OCI-LY3 (cell line): ENCODE results near the gene ADGRG6.

Source experiments
- H2AFZ ChIP-seq: fragments of 200-600, 300-600 bp; shearing (Covaris generic); 2 replicates; pipeline ENCODE4 v1.6.0; 2014; ENCODE audit warnings: antibody characterized with exemption, low read depth, low read length
- H3K27ac ChIP-seq: fragments of 200-600, 300-600 bp; sonication (generic); 2 replicates; pipeline ENCODE4 v1.5.1; 2014; ENCODE audit warnings: mild to moderate bottlenecking, low read length, moderate library complexity, mixed read lengths
- H3K27me3 ChIP-seq: fragments of 200-600, 300-600 bp; sonication (generic); 2 replicates; pipeline ENCODE4 v1.6.1; 2014; ENCODE audit warnings: low read depth, low read length, mixed read lengths
- H3K36me3 ChIP-seq: fragments of 200-600, 300-600 bp; sonication (generic); replicated peaks from 2 replicates; pipeline ENCODE3; 2014; ENCODE audit warnings: low read depth, low read length, mixed read lengths
- H3K4me1 ChIP-seq: fragments of 300-600, 200-600 bp; sonication (generic); 2 replicates; pipeline ENCODE4 v1.6.1; 2014; ENCODE audit warnings: low read length, mixed read lengths
- H3K4me2 ChIP-seq: fragments of 200-600, 300-600 bp; sonication (generic); 2 replicates; pipeline ENCODE4 v1.6.1; 2014; ENCODE audit warnings: low read length, mixed read lengths
- H3K4me3 ChIP-seq: fragments of 300-600, 200-600 bp; sonication (generic); 2 replicates; pipeline ENCODE4 v1.5.1; 2014; ENCODE audit warnings: antibody characterized with exemption, mild to moderate bottlenecking, low read length, moderate library complexity
- H3K79me2 ChIP-seq: fragments of 300-600, 200-600 bp; shearing (Covaris generic); 2 replicates; pipeline ENCODE4 v1.6.1; 2014; ENCODE audit warnings: mild to moderate bottlenecking, low read length, mixed read lengths
- H3K9ac ChIP-seq: fragments of 300-600, 200-600 bp; shearing (Covaris generic); 2 replicates; pipeline ENCODE4 v1.6.0; 2014; ENCODE audit warnings: mild to moderate bottlenecking, low read length, moderate library complexity
- H3K9me3 ChIP-seq: fragments of 200-600, 300-600 bp; shearing (Covaris generic); 2 replicates; pipeline ENCODE4 v1.6.1; 2014; ENCODE audit warnings: low read length, mixed read lengths; ENCODE audit not compliant: insufficient read depth
- H4K20me1 ChIP-seq: fragments of 200-600, 300-600 bp; sonication (generic); 2 replicates; pipeline ENCODE4 v1.6.1; 2016; ENCODE audit warnings: low read length, mixed read lengths; ENCODE audit not compliant: insufficient read depth
- EZH2phosphoT487 ChIP-seq: fragments of 200-600 bp; shearing (Covaris generic); IDR thresholded peaks from 2 replicates; pipeline ENCODE4 v1.6.1; 2018; ENCODE audit warnings: antibody characterized with exemption, mixed run types, low read depth
- TF ChIP-seq, protein P1 (sequence below): fragments of 200-600, 300-600 bp; sonication (generic); IDR thresholded peaks from 2 replicates; pipeline ENCODE4 v1.5.1; 2014; ENCODE audit warnings: antibody characterized with exemption, low read length, low read depth

The ADGRG6 gene

DNA sequence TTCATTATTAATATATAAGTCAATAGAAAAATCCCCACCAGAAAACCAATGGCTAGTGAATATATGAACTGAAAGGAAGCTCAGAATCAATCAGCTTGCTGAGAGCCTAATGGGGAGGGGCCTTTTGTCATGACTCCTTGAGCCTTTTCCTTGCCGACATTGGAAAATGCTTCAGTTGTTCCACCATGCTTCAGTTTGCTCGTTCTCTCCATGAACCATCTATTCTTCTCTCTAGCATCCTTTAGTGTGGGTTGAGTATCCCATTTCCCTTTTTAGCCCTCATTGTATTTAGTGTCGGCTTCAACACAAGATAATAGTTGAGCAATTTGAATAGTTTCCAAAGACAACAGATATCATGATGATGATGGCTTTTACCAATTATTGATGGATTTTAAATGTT is 139.9 kb downstream of the ADGRG6 start:
- Histone ChIP-seq H3K79me2 (no peaks in the 10 kb centered on the region), H3K9ac (no peak overlapping the region), H3K27ac (no peak overlapping the region), H3K4me1 (no peaks in the 10 kb centered on the region), H3K4me3 (no peak overlapping the region), H3K36me3 (no peaks in the 10 kb centered on the region), H3K9me3 (no peaks in the 10 kb centered on the region), H4K20me1 (no peaks in the 10 kb centered on the region), H2AFZ (no peak overlapping the region), H3K4me2 (no peak overlapping the region), H3K27me3 (no peaks in the 10 kb centered on the region)
- TF ChIP-seq, protein P1, sequence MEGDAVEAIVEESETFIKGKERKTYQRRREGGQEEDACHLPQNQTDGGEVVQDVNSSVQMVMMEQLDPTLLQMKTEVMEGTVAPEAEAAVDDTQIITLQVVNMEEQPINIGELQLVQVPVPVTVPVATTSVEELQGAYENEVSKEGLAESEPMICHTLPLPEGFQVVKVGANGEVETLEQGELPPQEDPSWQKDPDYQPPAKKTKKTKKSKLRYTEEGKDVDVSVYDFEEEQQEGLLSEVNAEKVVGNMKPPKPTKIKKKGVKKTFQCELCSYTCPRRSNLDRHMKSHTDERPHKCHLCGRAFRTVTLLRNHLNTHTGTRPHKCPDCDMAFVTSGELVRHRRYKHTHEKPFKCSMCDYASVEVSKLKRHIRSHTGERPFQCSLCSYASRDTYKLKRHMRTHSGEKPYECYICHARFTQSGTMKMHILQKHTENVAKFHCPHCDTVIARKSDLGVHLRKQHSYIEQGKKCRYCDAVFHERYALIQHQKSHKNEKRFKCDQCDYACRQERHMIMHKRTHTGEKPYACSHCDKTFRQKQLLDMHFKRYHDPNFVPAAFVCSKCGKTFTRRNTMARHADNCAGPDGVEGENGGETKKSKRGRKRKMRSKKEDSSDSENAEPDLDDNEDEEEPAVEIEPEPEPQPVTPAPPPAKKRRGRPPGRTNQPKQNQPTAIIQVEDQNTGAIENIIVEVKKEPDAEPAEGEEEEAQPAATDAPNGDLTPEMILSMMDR = no peak
- TF ChIP-seq EZH2phosphoT487 = no peak

DNA sequence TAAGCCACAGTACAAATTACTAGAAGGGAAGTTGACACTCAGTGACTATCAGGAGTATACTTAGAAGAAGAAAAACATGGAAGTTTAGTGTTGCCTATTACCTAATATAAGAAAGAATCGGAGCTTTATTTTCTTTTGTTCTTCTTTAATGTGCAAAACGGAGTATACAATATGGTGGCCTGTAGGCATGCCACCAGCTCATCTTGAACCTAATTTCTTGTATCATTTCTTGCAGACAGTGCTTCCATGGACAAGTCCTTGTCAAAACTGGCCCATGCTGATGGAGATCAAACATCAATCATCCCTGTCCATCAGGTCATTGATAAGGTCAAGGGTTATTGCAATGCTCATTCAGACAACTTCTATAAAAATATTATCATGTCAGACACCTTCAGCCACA is 141.3 kb downstream of the ADGRG6 start:
- Histone ChIP-seq H3K27ac (no peak overlapping the region), H2AFZ (no peak overlapping the region), H3K4me1 (no peaks in the 10 kb centered on the region), H3K79me2 (no peaks in the 10 kb centered on the region), H3K9ac (no peak overlapping the region), H3K4me2 (no peak overlapping the region), H4K20me1 (no peaks in the 10 kb centered on the region), H3K9me3 (no peaks in the 10 kb centered on the region), H3K36me3 (no peaks in the 10 kb centered on the region), H3K27me3 (no peaks in the 10 kb centered on the region), H3K4me3 (no peak overlapping the region)
- TF ChIP-seq EZH2phosphoT487 = no peak
- TF ChIP-seq, protein P1 = no peak

DNA sequence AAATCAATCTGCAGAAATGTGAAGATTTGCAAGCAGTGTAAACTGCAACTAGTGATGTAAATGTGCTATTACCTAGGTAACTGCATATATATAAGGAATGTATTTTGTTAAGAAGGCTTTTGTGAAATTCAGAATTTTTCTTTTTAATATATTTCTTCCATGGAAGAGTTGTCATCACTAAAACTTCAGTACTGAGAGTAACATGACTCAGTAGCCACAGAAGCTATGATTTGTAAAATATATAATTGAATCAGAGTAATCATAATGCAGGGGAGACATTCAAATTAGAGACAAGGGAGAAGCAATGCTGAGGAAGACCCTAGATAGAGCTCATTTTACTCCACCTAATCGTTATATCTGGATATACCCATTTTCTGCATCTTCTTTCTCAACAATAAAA is 141.7 kb downstream of the ADGRG6 start:
- no peaks in the 10 kb centered on the region for H4K20me1 ChIP-seq
- TF ChIP-seq EZH2phosphoT487 = no peak
- TF ChIP-seq, protein P1 = no peak

DNA sequence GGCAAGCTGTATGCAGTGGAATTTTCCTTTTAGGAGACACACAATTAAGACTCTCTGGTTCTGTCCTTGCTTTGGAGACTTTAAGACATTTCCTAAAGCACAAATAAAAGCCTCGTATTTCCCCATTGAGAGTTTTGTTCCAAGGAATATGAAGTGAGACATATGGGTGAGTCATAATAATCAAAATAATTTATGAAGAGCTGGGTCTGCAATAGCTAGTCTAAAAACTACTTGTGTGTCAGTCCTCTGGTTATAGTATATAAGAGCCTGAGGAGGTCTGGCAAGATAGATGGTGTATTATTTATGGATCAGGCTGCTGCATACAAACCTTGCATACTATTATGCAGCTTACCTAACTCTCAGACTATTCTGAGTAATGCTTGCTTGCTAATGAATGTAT is 142.6 kb downstream of the ADGRG6 start:
- Histone ChIP-seq H3K36me3 (no peaks in the 10 kb centered on the region), H3K27me3 (no peaks in the 10 kb centered on the region), H3K27ac (no peak overlapping the region), H3K4me1 (no peaks in the 10 kb centered on the region), H3K9me3 (no peaks in the 10 kb centered on the region), H3K4me2 (no peak overlapping the region), H4K20me1 (no peaks in the 10 kb centered on the region), H3K9ac (no peak overlapping the region), H3K79me2 (no peaks in the 10 kb centered on the region), H3K4me3 (no peak overlapping the region), H2AFZ (no peak overlapping the region)
- TF ChIP-seq, protein P1 = no peak
- no peak for TF ChIP-seq EZH2phosphoT487

More for the DNA sequence above, 141.7 kb downstream of the ADGRG6 start:
- no peak overlapping the region for H3K27ac ChIP-seq
- H3K79me2 ChIP-seq = no peaks in the 10 kb centered on the region
- no peaks in the 10 kb centered on the region for H3K9me3 ChIP-seq
- H3K36me3 ChIP-seq = no peaks in the 10 kb centered on the region
- H3K4me3 ChIP-seq = no peak overlapping the region
- no peak overlapping the region for H3K4me2 ChIP-seq
- H2AFZ ChIP-seq = no peak overlapping the region
- no peak overlapping the region for H3K9ac ChIP-seq
- no peaks in the 10 kb centered on the region for H3K4me1 ChIP-seq
- no peaks in the 10 kb centered on the region for H3K27me3 ChIP-seq
